ENCODE data around the gene OGDH.

OGDH gene

DNA sequence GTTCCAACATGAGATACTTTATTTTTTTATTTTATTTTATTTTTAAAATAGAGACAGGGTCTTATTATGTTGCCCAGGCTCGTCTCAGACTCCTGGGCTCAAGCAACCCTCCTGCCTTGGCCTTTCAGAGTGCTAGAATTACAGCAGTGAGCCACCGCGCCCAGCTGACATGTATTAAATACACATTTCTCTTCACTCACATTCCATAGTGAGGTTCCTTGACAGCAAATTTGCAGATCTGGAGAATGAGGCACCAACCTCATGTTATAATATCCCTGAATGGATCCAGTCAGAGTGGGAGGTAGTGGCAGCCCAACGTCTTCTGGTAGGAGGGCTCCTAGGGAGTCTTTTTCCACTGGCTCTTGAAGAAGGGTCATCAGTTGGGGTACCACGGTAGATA is 46.1 kb downstream of the OGDH start:
- Histone ChIP-seq H3K9ac (ENCODE audit: insufficient read length, low read depth) (no peak overlapping the region), H3K27me3 (ENCODE audit: insufficient read depth, insufficient read length) (no peaks in the 10 kb centered on the region), H3K36me3 (ENCODE audit: insufficient read depth, insufficient read length, low read length) (peaks cover 53% of the 10 kb centered on the region), H3K9me3 (ENCODE audit: insufficient read depth, low read length) (no peaks in the 10 kb centered on the region), H3K4me1 (ENCODE audit: insufficient read depth, insufficient read length) (no peaks in the 10 kb centered on the region), H3K4me3 (ENCODE audit: insufficient read length, low read depth) (no peak overlapping the region)
- no peak for DNase-seq (ENCODE audit: low read depth, low spot score)
- TF ChIP-seq ZNF274 (IDR thresholded peaks at IDR 0.05; ENCODE audit: low read depth, low read length) (no peak), SUZ12 (IDR thresholded peaks at IDR 0.05; ENCODE audit: extremely low read depth, insufficient read depth, insufficient read length) (no peak), YY1 (IDR thresholded peaks at IDR 0.05; ENCODE audit: insufficient read depth, insufficient read length) (no peak)

DNA sequence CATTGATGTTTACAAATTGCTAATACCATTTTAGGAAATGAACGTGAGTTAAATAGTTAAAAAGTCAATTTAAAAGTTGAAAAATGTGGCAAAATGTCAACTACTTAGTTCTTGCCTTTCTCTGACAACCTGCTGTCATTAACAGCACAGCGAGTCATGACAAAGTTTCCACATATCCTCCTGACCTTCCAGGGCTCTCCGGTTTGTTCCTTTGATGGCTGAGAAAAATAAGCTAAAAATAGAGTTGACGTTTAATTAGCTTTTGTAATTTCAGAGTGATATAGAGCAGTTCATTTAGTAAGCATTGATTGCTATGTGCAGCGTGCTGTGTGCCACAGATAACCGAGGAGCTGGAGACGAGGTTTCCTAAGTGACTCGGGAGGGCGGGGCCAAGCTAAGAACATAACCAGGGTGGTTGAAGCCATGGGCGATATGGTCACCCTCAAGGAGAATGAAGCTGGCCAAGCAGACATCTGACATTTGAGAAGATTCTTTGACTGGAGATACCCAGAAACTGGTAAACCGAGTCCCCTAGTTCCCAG is 47.9 kb downstream of the OGDH start:
- TF ChIP-seq SUZ12 (IDR thresholded peaks at IDR 0.05; ENCODE audit: extremely low read depth, insufficient read depth, insufficient read length) (no peak), ZNF274 (IDR thresholded peaks at IDR 0.05; ENCODE audit: low read depth, low read length) (no peak), YY1 (IDR thresholded peaks at IDR 0.05; ENCODE audit: insufficient read depth, insufficient read length) (no peak)
- no peaks in the 10 kb centered on the region for H3K27me3 ChIP-seq (ENCODE audit: insufficient read depth, insufficient read length)
- no peak overlapping the region for H3K9ac ChIP-seq (ENCODE audit: insufficient read length, low read depth)
- H3K4me3 ChIP-seq (ENCODE audit: insufficient read length, low read depth), result no peak overlapping the region
- H3K9me3 ChIP-seq (ENCODE audit: insufficient read depth, low read length), result peaks cover 9% of the 10 kb centered on the region; the same call in 1 of the 2 replicates
- no peak for DNase-seq (ENCODE audit: low read depth, low spot score)
- no peaks in the 10 kb centered on the region for H3K4me1 ChIP-seq (ENCODE audit: insufficient read depth, insufficient read length)
- H3K36me3 ChIP-seq (ENCODE audit: insufficient read depth, insufficient read length, low read length), result peaks cover 42% of the 10 kb centered on the region

GRCh38 chr7:44655341-44655740 is 48.9 kb downstream of the OGDH start:
- TF ChIP-seq ZNF274 (IDR thresholded peaks at IDR 0.05; ENCODE audit: low read depth, low read length) (no peak), SUZ12 (IDR thresholded peaks at IDR 0.05; ENCODE audit: extremely low read depth, insufficient read depth, insufficient read length) (no peak), YY1 (IDR thresholded peaks at IDR 0.05; ENCODE audit: insufficient read depth, insufficient read length) (no peak)
- no peaks in the 10 kb centered on the region for H3K4me1 ChIP-seq (ENCODE audit: insufficient read depth, insufficient read length)
- H3K4me3 ChIP-seq (ENCODE audit: insufficient read length, low read depth), result no peak overlapping the region
- peaks cover 32% of the 10 kb centered on the region for H3K36me3 ChIP-seq (ENCODE audit: insufficient read depth, insufficient read length, low read length)
- H3K27me3 ChIP-seq (ENCODE audit: insufficient read depth, insufficient read length), result no peaks in the 10 kb centered on the region
- no peak for DNase-seq (ENCODE audit: low read depth, low spot score)
- H3K9me3 ChIP-seq (ENCODE audit: insufficient read depth, low read length), result peaks cover 15% of the 10 kb centered on the region
- H3K9ac ChIP-seq (ENCODE audit: insufficient read length, low read depth), result no peak overlapping the region

DNA sequence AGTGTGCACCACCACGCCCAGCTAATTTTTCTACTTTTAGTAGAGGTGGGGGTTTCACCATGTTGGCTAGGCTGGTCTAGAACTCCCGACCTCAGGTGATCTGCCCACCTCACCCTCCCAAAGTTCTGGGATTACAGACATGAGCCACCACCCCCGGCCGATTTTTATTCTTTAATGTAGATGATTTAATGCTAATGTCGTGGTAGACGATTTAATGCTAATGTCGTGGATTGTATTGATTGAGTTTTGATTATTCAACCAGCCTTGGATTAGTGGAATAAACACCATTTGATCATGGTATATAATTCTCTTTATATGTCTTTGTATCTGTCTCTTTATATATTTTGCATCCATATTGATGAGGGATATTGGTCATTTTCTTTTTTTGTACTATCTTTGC is 52.6 kb downstream of the OGDH start:
- H3K9ac ChIP-seq (ENCODE audit: insufficient read length, low read depth), result no peak overlapping the region
- peaks cover 25% of the 10 kb centered on the region for H3K9me3 ChIP-seq (ENCODE audit: insufficient read depth, low read length)
- H3K4me1 ChIP-seq (ENCODE audit: insufficient read depth, insufficient read length), result no peaks in the 10 kb centered on the region
- no peaks in the 10 kb centered on the region for H3K27me3 ChIP-seq (ENCODE audit: insufficient read depth, insufficient read length)
- H3K4me3 ChIP-seq (ENCODE audit: insufficient read length, low read depth), result no peak overlapping the region
- DNase-seq (ENCODE audit: low read depth, low spot score), result no peak
- peaks cover 31% of the 10 kb centered on the region for H3K36me3 ChIP-seq (ENCODE audit: insufficient read depth, insufficient read length, low read length)
- TF ChIP-seq YY1 (IDR thresholded peaks at IDR 0.05; ENCODE audit: insufficient read depth, insufficient read length), result no peak
- TF ChIP-seq ZNF274 (IDR thresholded peaks at IDR 0.05; ENCODE audit: low read depth, low read length), result no peak
- no peak for TF ChIP-seq SUZ12 (IDR thresholded peaks at IDR 0.05; ENCODE audit: extremely low read depth, insufficient read depth, insufficient read length)

DNA sequence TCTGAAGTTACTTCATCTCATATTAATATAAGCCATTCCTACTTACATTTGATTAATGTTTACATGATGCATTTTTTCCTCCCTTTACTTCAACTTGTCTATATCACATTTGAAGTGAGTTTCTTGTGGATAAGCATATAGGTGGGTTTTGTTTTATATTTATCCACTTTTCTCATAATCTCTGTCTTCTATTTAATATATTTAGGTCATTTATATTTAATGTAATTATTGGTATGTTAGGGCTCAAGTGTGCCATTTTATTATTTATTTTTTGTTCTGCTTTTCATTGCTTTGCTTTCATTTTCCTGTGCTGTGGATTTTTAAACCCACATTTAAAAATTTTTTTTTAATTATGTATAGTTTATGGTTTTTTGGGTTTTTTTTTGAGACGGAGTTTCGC is 54.8 kb downstream of the OGDH start:
- Histone ChIP-seq H3K4me1 (ENCODE audit: insufficient read depth, insufficient read length) (no peaks in the 10 kb centered on the region), H3K27me3 (ENCODE audit: insufficient read depth, insufficient read length) (no peaks in the 10 kb centered on the region), H3K4me3 (ENCODE audit: insufficient read length, low read depth) (no peak overlapping the region), H3K9ac (ENCODE audit: insufficient read length, low read depth) (no peak overlapping the region), H3K36me3 (ENCODE audit: insufficient read depth, insufficient read length, low read length) (peaks cover 20% of the 10 kb centered on the region), H3K9me3 (ENCODE audit: insufficient read depth, low read length) (peaks cover 25% of the 10 kb centered on the region)
- no peak for DNase-seq (ENCODE audit: low read depth, low spot score)
- TF ChIP-seq ZNF274 (IDR thresholded peaks at IDR 0.05; ENCODE audit: low read depth, low read length) (no peak), YY1 (IDR thresholded peaks at IDR 0.05; ENCODE audit: insufficient read depth, insufficient read length) (no peak), SUZ12 (IDR thresholded peaks at IDR 0.05; ENCODE audit: extremely low read depth, insufficient read depth, insufficient read length) (no peak)

- H3K9ac ChIP-seq (ENCODE audit: insufficient read length, low read depth), result no peak overlapping the region
- no peak for DNase-seq (ENCODE audit: low read depth, low spot score)
- TF ChIP-seq ZNF274 (IDR thresholded peaks at IDR 0.05; ENCODE audit: low read depth, low read length), result no peak
- no peak for TF ChIP-seq SUZ12 (IDR thresholded peaks at IDR 0.05; ENCODE audit: extremely low read depth, insufficient read depth, insufficient read length)
- TF ChIP-seq YY1 (IDR thresholded peaks at IDR 0.05; ENCODE audit: insufficient read depth, insufficient read length), result no peak
- no peaks in the 10 kb centered on the region for H3K27me3 ChIP-seq (ENCODE audit: insufficient read depth, insufficient read length)
- peaks cover 39% of the 10 kb centered on the region for H3K36me3 ChIP-seq (ENCODE audit: insufficient read depth, insufficient read length, low read length)
- H3K9me3 ChIP-seq (ENCODE audit: insufficient read depth, low read length), result peaks cover 14% of the 10 kb centered on the region
- H3K4me1 ChIP-seq (ENCODE audit: insufficient read depth, insufficient read length), result no peaks in the 10 kb centered on the region
- H3K4me3 ChIP-seq (ENCODE audit: insufficient read length, low read depth), result no peak overlapping the region
Observed at GRCh38 chr7:44664780-44665461, 58.5 kb downstream of the OGDH start.

GRCh38 chr7:44665531-44666213 is 59.2 kb downstream of the OGDH start:
- no peak overlapping the region for H3K4me3 ChIP-seq (ENCODE audit: insufficient read length, low read depth)
- TF ChIP-seq YY1 (IDR thresholded peaks at IDR 0.05; ENCODE audit: insufficient read depth, insufficient read length) (no peak), ZNF274 (IDR thresholded peaks at IDR 0.05; ENCODE audit: low read depth, low read length) (no peak), SUZ12 (IDR thresholded peaks at IDR 0.05; ENCODE audit: extremely low read depth, insufficient read depth, insufficient read length) (no peak)
- no peaks in the 10 kb centered on the region for H3K4me1 ChIP-seq (ENCODE audit: insufficient read depth, insufficient read length)
- DNase-seq (ENCODE audit: low read depth, low spot score), result no peak
- H3K36me3 ChIP-seq (ENCODE audit: insufficient read depth, insufficient read length, low read length), result peaks cover 36% of the 10 kb centered on the region
- H3K27me3 ChIP-seq (ENCODE audit: insufficient read depth, insufficient read length), result no peaks in the 10 kb centered on the region
- peaks cover 7% of the 10 kb centered on the region for H3K9me3 ChIP-seq (ENCODE audit: insufficient read depth, low read length)
- H3K9ac ChIP-seq (ENCODE audit: insufficient read length, low read depth), result no peak overlapping the region

Data from NT2/D1 (cell line).